GM19438 (cell line): ENCODE results near the gene FOXL2.
"Not testable (repeated sequence)": the region's sequence is repeated elsewhere in the genome, so short reads cannot be mapped to it uniquely, and the experiment has no call there.

Source experiments
- ATAC-seq: cut with Tn5 transposase; IDR thresholded peaks from one replicate; pipeline ENCODE4 v1.9.1; 2021; ENCODE audit warnings: low read depth; ENCODE audit not compliant: unreplicated experiment

Gene FOXL2

DNA sequence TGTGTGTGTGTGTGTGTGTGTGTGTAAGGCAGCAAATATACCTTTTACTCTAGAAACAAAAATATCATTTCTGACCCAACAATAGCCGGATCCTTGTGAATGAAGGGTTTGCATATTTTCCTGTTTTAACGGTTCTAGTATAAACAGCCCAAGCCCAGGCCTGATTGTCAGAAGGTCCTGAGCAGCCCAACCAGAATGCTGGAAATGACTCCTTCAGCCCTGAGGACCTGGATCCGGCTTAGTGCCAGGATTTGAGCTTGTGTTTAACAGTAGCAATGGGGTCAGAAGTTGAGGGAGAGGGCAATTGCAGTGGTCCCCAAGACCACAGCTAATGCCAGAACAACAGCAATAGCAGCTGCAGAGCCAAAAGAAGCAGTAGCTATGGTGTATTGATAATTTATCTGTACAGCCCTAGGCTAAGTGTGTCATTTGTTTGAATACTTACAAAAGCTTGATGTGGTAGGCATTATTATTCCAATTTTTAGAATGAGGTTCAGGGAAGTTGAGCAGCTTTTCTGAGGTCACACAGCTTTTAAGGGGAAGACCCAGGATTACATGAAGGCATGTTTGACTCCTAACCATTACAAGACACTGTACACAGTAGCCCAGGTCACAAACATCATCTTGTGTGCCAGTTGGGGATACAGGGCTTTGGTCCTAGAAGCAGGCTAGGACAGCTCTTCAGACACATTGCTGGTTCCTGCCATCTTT lies 12.8 kb downstream of the FOXL2 start:
- no peak for ATAC-seq

DNA sequence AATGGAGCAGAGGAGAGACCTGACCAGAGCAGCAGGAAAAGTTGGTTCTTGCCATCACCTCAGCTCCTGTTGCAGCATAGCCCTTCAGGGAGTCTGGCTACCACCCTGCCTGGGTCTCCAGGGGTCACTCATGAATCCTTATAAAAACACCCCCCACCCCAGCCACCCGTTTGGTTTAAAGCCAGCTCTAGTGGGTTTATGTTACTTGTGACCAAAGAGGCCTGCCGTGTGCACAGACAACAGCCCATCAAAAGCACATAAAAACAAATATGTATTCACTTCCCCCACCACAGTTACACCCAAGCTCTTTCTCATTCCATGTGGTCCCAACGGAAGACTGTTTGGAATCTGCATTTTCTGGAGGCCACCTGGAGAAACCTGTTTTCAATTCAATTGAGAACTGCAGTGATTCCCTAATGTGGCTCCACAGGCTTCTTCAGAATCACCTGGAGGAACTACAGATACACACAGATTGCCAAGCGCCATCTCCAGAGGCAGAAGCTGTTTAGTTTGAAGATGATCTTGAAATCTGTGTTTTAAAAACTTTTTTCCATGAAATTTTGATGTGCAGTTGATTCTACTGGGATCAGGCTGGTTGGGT lies 13.8 kb downstream of the FOXL2 start:
- ATAC-seq = no peak

DNA sequence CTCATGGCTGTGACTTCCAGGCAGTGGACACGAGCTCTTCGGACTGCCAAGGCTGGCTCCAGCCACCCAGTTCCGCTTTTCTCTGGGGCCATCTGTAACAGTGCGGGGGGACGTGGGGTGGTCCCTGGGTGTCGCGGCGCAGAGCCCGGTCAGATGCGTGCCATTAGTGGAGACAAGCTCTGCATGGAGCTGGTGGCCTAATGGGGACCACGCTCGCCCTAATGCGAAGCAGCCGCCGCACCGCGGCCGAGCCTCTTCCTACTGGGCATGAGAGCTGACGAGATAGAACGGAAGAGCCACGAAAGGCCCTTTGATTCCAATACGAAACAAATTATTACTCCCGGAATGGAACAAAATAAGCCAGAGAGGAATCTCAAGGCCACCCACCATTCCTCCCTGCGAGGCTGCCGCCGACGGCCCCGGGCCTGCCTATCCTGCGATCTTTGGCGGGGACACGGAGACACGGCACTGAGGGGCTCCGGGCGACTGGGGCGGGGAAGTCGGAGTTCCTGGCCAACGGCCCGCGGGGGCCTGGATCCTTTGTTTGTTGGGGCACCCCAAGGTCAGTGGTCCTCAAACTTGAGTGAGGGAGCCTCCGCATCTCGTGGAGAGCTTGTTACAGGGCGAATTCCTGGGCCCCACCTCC lies 18.1 kb downstream of the FOXL2 start:
- no peak for ATAC-seq

DNA sequence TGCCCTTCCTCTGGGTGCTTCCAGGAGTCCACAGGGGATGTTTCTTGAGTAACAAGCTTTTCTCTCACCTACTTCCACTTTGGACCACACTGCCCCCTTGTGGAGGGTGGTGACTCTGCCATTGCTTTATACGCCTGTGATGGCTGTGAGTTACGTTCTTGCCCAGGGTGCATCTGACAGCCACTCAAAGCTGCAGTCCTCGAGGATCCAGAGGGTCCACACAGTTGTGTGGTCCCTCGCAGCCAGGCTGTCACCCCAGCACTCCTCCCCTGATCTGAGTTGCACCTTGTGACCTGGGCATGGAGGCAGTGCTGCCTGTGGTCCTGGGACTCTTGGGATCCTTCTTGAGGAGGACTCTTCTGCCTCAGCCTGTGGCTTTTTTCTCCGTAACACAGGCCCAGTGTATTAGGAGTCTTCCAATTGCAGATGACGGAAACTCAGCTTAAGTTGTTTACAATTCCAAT lies 23.4 kb downstream of the FOXL2 start:
- peak; percentile 77 for ATAC-seq

DNA sequence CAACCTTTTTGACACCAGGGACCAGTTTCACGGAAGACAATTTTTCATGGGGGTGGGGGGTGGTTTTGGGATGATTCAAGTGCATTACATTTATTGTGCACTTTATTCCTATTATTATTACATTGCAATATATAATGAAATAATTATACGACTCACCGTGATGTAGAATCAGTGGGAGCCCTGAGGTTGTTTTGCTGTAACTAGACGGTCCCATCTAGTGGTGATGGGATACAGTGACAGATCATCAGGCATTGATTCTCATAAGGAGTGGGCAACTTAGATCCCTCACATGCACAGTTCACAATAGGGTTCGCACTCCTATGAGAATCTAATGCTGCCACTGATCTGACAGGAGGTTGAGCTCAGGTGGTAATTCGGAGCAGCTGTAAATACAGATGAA lies 24.5 kb downstream of the FOXL2 start:
- not testable (repeated sequence) for ATAC-seq

DNA sequence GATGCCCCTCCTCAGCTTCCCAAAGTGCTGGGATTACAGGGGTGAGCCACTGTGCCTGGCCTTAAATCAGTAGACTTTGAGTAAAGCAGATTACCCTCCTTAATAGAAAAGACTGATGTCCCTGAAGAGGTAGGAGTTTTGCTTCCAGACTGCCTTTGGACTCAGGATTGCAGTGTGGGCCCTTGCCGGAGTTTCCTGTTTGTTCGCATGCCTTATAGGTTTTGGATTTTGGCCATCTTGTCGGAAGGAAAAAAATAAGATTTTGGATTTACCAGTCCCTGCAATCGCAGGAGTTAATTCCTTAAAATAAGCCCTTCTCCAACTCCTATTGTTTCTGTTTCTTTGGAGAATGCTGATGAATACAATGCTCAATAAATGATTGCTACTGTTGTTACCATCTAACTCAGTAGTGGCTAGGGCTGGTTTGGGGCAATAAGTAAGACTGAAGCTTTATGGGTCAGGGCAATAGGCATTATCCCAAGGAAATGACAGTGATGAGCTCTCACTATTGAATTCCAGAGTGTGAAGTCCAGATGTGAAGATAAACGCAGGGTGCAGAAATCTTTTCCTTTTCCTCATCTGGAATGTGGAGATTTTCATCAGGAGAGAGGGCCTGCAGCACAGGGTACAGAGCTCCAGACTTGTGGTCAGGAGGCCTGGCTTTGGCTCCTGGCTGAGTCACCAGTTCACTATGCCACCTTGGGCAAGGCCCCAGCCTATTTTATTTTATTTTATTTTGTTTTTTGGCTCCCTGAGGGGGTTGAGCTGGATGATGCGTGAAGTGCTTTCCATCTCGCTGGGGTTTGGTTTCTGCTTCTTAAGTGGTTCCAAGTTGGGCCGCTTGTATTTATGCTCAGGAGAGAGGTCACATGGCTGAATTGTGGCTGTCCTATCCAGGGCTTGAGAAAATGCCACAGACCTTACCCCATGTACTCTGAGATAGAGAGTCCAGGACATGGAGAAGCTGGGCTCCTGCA lies 25.3 kb downstream of the FOXL2 start:
- no peak for ATAC-seq

DNA sequence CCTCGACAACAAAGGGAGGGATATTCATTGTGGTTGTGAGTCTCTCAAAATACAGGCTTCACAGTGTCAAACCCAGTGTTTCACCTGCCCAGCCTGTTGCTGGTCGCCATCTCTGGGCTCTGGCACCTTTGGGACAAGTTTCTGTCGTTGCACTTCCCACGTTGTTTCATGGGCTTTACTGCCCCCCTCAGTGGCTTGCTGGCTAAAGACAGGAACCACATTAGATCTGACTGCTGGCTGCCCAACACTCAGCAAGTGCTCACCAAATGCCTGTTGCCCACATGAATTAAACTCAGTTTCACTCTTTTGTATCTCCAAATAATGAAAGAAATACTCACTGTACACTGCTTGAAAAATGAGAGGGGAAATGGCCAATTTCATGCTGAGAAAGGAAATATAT lies 27.6 kb downstream of the FOXL2 start:
- no peak for ATAC-seq

DNA sequence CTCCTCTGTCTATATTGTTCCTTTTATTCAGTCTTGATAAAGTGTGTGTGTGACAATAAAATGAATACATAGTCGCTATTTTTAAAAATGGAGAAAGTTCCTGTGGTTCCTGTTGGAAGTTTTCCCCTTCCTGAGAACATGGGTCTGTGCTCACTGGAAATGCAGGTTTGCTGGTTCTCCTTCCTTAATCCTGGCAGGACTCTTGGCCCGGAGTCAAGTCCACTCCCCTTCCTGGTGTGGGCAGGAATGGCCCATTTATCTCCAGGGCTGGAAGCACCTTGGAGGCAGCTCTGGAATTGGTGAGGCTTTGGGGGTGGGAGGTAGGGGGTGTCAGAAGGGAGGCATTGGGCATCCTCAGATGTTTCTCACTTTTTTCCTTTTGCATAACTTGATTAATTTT lies 30.1 kb downstream of the FOXL2 start:
- ATAC-seq = no peak

DNA sequence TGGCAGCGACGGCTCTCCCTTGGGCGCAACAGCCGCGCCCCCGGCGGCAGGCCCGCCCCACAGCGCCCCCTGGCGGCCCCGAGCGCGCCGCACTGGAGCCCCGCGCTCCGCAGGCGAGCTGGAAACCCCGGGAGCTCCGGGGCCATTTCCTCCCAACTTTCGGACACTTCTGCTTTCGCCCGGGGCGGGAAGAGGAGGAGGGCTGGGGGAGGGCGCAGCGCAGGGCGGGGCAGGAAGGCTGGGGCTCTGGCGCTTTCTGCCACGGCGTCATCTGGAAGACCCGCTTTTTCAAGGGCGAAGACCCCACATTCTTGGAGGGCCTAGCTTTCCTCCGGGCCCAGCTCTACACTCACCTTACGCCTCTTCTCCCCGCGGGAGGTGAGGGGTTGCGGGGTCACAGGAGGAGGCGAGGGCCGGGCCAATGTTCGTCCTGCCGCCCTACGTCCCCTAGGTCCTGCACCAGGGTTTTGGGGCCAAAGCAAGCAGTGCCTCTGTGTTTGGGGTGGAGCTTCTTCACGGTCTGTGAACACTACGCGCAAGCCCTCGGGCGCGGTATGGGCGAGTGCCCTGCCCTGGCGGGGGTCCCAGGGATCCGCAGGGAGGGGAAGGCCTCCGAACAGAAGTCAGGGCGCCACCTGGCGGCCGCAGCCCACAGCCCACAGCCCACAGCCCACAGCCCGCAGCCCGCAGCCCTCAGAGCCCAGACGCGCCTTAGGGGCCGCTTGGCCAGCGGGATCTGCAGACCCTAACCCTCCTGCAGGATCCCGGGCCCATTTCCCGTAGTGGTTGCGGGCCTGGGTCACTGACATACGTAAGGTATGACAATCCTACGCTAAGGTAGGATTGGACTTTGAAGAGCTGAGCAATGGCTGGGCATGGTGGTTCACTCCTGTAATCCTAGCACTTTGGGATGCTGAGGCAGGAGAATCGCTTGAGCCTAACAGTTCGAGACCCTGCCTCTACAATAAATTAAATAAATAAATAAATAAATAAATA lies 31.1 kb downstream of the FOXL2 start:
- ATAC-seq = peak; percentile 92

DNA sequence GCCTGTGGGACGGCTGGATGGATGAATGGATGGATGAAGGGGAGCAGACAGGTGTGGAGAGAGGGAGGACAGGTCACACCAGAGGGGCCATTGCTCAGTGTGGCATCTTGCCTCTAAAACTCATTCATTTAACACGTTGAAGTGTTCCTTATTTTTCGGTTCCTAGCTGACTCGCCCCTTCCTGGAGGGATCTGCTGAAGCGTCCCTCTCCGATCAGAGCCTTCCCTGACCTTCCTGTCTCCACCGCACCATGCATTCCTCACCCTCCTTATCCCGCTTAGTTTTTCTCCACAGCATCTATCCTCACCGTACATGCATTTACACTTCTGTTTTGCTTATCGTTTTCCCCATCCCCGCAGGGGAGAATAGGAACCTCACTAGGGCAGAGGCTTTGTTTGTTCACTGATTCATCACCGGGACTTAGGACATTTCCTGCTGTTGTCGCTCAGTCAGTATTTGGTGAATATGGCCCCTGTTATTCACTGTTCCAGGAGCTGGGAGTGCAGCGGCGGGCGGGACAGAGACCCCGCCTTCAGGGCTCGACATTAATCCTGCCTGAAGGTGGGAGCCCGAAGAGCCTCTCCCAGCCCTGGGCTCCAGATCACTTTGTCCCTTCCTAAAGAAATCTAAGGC lies 32.0 kb downstream of the FOXL2 start:
- no peak for ATAC-seq

DNA sequence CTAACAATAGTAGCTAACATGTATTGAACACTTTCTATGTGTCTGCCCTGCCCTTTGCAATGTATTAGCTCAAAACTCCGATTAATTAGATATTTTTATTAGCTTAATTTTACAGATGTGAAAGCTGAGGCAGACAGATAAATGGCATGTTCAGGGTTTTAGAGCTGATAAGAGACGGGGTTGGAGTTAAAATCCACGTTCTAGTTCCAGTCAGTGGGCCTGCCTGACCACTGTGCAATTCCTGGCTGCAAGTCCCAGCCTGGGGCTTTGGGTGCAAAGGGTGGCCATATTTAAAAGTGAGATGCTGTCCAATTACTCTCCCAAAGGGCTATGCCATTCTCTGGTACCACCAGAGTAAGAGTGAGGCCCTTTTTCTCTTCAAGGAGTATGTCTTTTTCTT lies 33.2 kb downstream of the FOXL2 start:
- ATAC-seq = no peak

DNA sequence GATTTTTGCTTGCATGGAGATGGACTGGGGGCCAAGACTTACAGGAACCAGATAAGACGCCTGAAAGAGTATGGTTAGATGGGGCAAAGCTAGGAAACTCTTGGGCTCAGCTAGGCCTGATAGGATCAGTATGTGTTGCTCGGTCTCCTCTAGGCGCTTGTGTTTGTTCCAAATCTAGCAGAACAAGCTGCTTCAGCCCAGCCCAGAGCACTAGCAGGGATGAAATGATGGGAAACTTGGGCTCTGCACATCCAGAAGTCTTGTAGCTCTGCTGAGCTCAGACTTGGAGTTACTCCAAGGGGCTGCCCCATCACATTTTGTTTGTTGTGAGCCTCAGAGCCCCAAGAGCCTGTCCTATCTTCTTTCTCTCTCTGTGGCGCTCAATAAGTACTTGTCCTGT lies 34.7 kb downstream of the FOXL2 start:
- ATAC-seq = no peak

DNA sequence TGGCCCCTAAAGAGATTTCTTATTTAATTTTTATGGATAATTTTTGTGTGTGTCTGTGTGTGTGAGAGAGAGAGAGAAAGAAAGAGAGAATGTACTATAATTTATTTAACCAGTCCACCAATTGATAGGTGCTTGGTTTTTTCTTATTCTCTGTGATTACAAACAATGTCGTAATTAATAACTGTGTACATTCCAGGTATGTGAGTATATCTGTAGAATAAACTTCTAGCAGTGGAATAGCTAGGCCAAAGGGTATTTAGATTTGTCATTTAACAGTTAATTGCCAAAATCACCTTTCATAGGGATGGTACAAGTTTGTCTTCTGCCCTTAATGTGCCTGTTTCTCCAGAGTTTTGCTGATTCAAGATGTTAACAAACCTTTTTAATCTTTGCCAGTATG lies 35.3 kb downstream of the FOXL2 start:
- no peak for ATAC-seq

DNA sequence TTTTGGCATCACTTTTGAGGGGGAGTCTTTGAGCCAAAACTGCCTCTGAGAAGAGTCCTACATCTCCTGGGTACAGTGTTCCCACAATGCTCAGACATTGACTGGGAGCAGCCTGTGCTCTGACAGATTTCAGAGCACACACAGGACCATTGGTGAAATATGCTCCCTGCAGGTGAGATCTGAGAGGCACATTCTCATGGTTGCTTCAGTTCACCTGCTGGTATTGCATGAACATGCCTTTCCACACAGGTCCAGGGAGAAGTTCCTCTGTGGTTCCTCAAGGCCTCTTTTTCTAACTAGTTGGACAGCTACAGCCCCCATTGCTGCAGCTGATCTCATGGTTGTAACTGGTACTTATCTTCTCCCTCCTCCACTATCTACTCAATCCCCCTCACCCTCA lies 37.0 kb downstream of the FOXL2 start:
- ATAC-seq = no peak

DNA sequence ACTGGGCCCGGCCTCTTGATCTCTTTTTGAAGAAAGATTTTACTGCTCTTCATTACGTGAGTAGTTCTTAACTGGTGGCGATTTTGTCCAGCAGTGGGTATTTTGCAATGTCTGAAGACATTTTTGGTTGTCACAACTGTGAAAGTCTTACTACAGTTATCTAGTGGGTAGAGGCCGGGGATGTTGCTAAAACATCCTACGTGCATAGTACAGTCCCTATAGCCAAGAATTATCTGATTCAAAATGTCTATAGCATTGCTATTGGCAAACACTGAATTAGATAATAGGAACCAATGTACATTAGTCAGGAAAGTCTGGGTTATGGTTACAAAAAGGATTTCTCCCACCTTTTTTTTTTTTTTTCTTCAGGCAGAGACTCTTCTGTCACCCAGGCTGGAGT lies 38.1 kb downstream of the FOXL2 start:
- no peak for ATAC-seq

DNA sequence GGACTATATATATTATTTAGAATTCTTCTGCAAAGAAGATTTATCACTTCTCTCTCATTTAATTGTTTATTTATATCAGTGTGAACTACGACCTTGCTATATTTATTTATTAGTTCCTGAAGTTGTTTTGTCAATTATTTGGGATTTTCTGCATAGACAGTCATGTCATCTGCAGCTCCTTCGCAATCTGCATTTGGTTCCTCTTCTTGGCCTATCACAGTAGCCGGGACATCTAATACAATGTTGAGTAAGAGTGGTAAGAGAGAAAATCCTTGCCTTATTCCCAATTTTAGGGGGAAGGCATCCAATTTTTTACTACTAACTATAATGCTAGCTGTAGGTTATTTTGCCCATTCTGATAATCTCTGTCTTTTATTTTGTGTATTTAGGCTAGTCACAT lies 39.4 kb downstream of the FOXL2 start:
- no peak for ATAC-seq

DNA sequence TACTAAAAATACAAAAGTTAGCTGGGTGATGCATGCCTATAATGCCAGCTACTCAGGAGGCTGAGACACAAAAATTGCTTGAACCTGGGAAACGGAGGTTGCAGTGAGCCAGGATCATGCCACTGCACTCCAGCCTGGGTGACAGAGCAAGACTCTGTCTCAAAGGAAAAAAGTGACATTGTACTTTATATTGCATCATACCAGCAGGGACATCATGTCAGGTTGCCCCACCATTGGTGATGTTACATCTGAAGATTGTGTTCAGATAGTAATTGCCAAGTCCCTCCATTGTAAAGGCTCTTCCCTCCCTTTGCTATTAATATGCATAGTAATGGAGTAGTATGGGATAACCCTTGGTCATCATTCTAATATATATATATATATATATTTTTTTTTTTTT lies 44.8 kb downstream of the FOXL2 start:
- no peak for ATAC-seq

DNA sequence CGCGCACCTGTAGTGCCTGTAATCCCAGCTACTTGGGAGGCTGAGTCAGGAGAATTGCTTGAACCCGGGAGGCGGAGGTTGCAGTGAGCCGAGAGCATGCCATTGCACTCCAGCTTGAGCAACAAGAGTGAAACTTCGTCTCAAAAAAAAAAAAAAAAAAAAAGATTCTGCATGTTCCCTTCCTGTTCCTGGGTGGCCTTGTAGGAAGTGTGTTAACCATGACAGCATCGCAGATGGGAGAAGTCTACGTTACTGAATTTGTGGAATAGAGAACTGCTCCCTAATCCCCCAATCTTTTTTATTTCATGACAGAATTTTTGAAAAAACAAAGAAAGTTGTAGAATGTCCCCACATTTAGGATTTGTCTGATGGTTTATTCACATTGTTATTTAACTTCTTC lies 45.4 kb downstream of the FOXL2 start:
- no peak for ATAC-seq

DNA sequence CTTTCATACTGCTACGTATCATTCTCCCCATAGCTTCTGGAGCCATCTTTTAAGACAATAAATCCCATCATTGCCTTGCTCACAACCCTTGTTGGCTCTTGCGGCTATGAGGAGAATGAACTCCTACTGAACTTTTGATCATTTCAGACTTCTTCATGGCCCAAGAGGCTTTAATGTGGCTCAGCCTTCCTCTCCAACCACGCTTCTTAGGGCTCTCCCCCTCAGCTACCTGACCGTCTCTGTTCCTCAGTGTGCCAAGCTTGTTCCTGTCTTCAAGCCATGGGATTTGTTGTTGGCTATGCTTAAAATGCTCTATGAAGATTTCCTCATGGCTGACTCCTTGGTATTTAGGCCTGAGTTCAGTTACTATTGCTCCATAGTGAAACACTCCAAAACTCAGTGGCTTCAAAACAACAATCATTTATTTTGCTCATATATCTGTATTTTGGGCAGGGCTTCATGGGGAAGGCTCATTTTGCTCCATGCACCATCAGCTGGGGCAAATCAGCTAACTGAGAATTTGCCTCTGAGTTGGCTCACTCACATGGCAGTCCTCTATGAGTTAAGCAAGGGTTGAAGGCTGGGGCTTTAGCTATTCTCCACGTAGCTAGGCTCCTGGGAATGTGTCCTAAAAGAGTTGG lies 47.5 kb downstream of the FOXL2 start:
- no peak for ATAC-seq
